NCI-H1105 (cell line): ENCODE data around the gene SORT1.

Experiments
- DNase-seq: peaks from one replicate; lab custom pipeline; 2025; lab: John Stamatoyannopoulos, UW

The SORT1 gene

GRCh38 chr1:109261578-109261977, 136.1 kb downstream of the SORT1 start:
- DNase-seq, result no peak

GRCh38 chr1:109261006-109261405, 136.7 kb downstream of the SORT1 start:
- DNase-seq, result no peak

GRCh38 chr1:109259674-109260557, 137.8 kb downstream of the SORT1 start:
- DNase-seq, result no peak
